ENCODE data around the gene SCP2.

The SCP2 gene

GRCh38 chr1:52916241-52916975 lies 10.7 kb upstream of the SCP2 start:
- no peak for ATAC-seq
- TF ChIP-seq CSDC2 (CRISPR knock-in tag; IDR thresholded peaks at IDR 0.05): no peak
- no peak for TF ChIP-seq SNAI2 (CRISPR knock-in tag; IDR thresholded peaks at IDR 0.05)
- TF ChIP-seq ZFP30 (CRISPR knock-in tag; IDR thresholded peaks at IDR 0.05): no peak
- TF ChIP-seq CREB5 (CRISPR knock-in tag; IDR thresholded peaks at IDR 0.05; ENCODE audit: low read depth): no peak

GRCh38 chr1:52917156-52917555 lies 9.9 kb upstream of the SCP2 start:
- TF ChIP-seq ZFP30 (CRISPR knock-in tag; IDR thresholded peaks at IDR 0.05) (no peak), ZNF8 (CRISPR knock-in tag; IDR thresholded peaks at IDR 0.05) (no peak), CSDC2 (CRISPR knock-in tag; IDR thresholded peaks at IDR 0.05) (no peak), GLIS3 (CRISPR knock-in tag; IDR thresholded peaks at IDR 0.05) (no peak), ZNF565 (CRISPR knock-in tag; conservative IDR thresholded peaks at IDR 0.05; ENCODE audit: low read depth) (no peak), ZFP3 (CRISPR knock-in tag; IDR thresholded peaks at IDR 0.05) (no peak), BACH2 (CRISPR knock-in tag; IDR thresholded peaks at IDR 0.05; ENCODE audit: borderline replicate concordance) (no peak), OSR1 (CRISPR knock-in tag; IDR thresholded peaks at IDR 0.05) (no peak), TCF4 (CRISPR knock-in tag; IDR thresholded peaks at IDR 0.05; ENCODE audit: borderline replicate concordance) (no peak), RARB (CRISPR knock-in tag; IDR thresholded peaks at IDR 0.05) (no peak), PATZ1 (CRISPR knock-in tag; IDR thresholded peaks at IDR 0.05; ENCODE audit: borderline replicate concordance) (no peak)
- no peak for ATAC-seq

GRCh38 chr1:52917581-52917980 lies 9.5 kb upstream of the SCP2 start:
- ATAC-seq: no peak
- TF ChIP-seq TOX (CRISPR knock-in tag; IDR thresholded peaks at IDR 0.05; ENCODE audit: borderline replicate concordance): no peak
- TF ChIP-seq OSR1 (CRISPR knock-in tag; IDR thresholded peaks at IDR 0.05): no peak
- no peak for TF ChIP-seq ARNTL (CRISPR knock-in tag; IDR thresholded peaks at IDR 0.05; ENCODE audit: borderline replicate concordance, low read depth)
- no peak for TF ChIP-seq BACH2 (CRISPR knock-in tag; IDR thresholded peaks at IDR 0.05; ENCODE audit: borderline replicate concordance)
- TF ChIP-seq CREB5 (CRISPR knock-in tag; IDR thresholded peaks at IDR 0.05; ENCODE audit: low read depth): no peak
- no peak for TF ChIP-seq ISL1 (CRISPR knock-in tag; IDR thresholded peaks at IDR 0.05)
- no peak for TF ChIP-seq SNAI2 (CRISPR knock-in tag; IDR thresholded peaks at IDR 0.05)
- no peak for TF ChIP-seq ZFP3 (CRISPR knock-in tag; IDR thresholded peaks at IDR 0.05)
- no peak for TF ChIP-seq ZFP30 (CRISPR knock-in tag; IDR thresholded peaks at IDR 0.05)
- TF ChIP-seq ZC3H10 (CRISPR knock-in tag; IDR thresholded peaks at IDR 0.05): no peak
- TF ChIP-seq CSDC2 (CRISPR knock-in tag; IDR thresholded peaks at IDR 0.05): no peak
- no peak for TF ChIP-seq ESRRG (CRISPR knock-in tag; IDR thresholded peaks at IDR 0.05)

GRCh38 chr1:52918201-52918600 lies 8.9 kb upstream of the SCP2 start:
- no peak for TF ChIP-seq OSR1 (CRISPR knock-in tag; IDR thresholded peaks at IDR 0.05)
- TF ChIP-seq RARB (CRISPR knock-in tag; IDR thresholded peaks at IDR 0.05): no peak
- TF ChIP-seq TOX (CRISPR knock-in tag; IDR thresholded peaks at IDR 0.05; ENCODE audit: borderline replicate concordance): no peak
- no peak for TF ChIP-seq BACH2 (CRISPR knock-in tag; IDR thresholded peaks at IDR 0.05; ENCODE audit: borderline replicate concordance)
- TF ChIP-seq CSRNP3 (CRISPR knock-in tag; IDR thresholded peaks at IDR 0.05): no peak
- no peak for TF ChIP-seq ZNF8 (CRISPR knock-in tag; IDR thresholded peaks at IDR 0.05)
- no peak for TF ChIP-seq ZNF565 (CRISPR knock-in tag; conservative IDR thresholded peaks at IDR 0.05; ENCODE audit: low read depth)
- no peak for TF ChIP-seq ARNTL (CRISPR knock-in tag; IDR thresholded peaks at IDR 0.05; ENCODE audit: borderline replicate concordance, low read depth)
- no peak for TF ChIP-seq ZNF70 (CRISPR knock-in tag; IDR thresholded peaks at IDR 0.05)
- TF ChIP-seq TCF4 (CRISPR knock-in tag; IDR thresholded peaks at IDR 0.05; ENCODE audit: borderline replicate concordance): no peak
- no peak for TF ChIP-seq CREB5 (CRISPR knock-in tag; IDR thresholded peaks at IDR 0.05; ENCODE audit: low read depth)
- no peak for TF ChIP-seq SNAI2 (CRISPR knock-in tag; IDR thresholded peaks at IDR 0.05)
- no peak for TF ChIP-seq PATZ1 (CRISPR knock-in tag; IDR thresholded peaks at IDR 0.05; ENCODE audit: borderline replicate concordance)
- no peak for TF ChIP-seq ESRRG (CRISPR knock-in tag; IDR thresholded peaks at IDR 0.05)
- no peak for TF ChIP-seq POU6F1 (CRISPR knock-in tag; IDR thresholded peaks at IDR 0.05; ENCODE audit: borderline replicate concordance, low read depth)
- no peak for TF ChIP-seq ISL1 (CRISPR knock-in tag; IDR thresholded peaks at IDR 0.05)
- TF ChIP-seq ZC3H10 (CRISPR knock-in tag; IDR thresholded peaks at IDR 0.05): no peak
- no peak for ATAC-seq

Data from SK-N-SH treated with all-trans-retinoic acid at 6 μM for 48 hours (cell line).